ENCODE measurements around the gene CAMTA1.

The CAMTA1 gene

GRCh38 chr1:7493711-7494454 is 708.6 kb downstream of the CAMTA1 start:
- no peak for DNase-seq (ENCODE audit: low spot score)

- DNase-seq (ENCODE audit: low spot score), result no peak
Observed at GRCh38 chr1:7495962-7496361, 710.7 kb downstream of the CAMTA1 start.

GRCh38 chr1:7497107-7497637 is 711.9 kb downstream of the CAMTA1 start:
- no peak for DNase-seq (ENCODE audit: low spot score)

- no peak for DNase-seq (ENCODE audit: low spot score)
Observed at GRCh38 chr1:7500381-7501083, 715.3 kb downstream of the CAMTA1 start.

GRCh38 chr1:7501084-7501491 is 715.8 kb downstream of the CAMTA1 start:
- no peak for DNase-seq (ENCODE audit: low spot score)

GRCh38 chr1:7501723-7502603 is 716.7 kb downstream of the CAMTA1 start:
- DNase-seq (ENCODE audit: low spot score), result no peak

- DNase-seq (ENCODE audit: low spot score), result no peak
Observed at GRCh38 chr1:7503691-7504437, 718.6 kb downstream of the CAMTA1 start.

- no peak for DNase-seq (ENCODE audit: low spot score)
Observed at GRCh38 chr1:7504438-7504720, 719.1 kb downstream of the CAMTA1 start.

GRCh38 chr1:7505094-7505770 is 720.0 kb downstream of the CAMTA1 start:
- no peak for DNase-seq (ENCODE audit: low spot score)

- DNase-seq (ENCODE audit: low spot score), result no peak
Observed at GRCh38 chr1:7505771-7506453, 720.7 kb downstream of the CAMTA1 start.

GRCh38 chr1:7506454-7507284 is 721.4 kb downstream of the CAMTA1 start:
- DNase-seq (ENCODE audit: low spot score), result no peak

- DNase-seq (ENCODE audit: low spot score), result no peak
Observed at GRCh38 chr1:7507285-7508019, 722.2 kb downstream of the CAMTA1 start.

- no peak for DNase-seq (ENCODE audit: low spot score)
Observed at GRCh38 chr1:7508052-7508933, 723.0 kb downstream of the CAMTA1 start.

- DNase-seq (ENCODE audit: low spot score), result no peak
Observed at GRCh38 chr1:7508934-7509519, 723.8 kb downstream of the CAMTA1 start.

GRCh38 chr1:7509598-7509997 is 724.3 kb downstream of the CAMTA1 start:
- DNase-seq (ENCODE audit: low spot score), result no peak

GRCh38 chr1:7510389-7510931 is 725.2 kb downstream of the CAMTA1 start:
- DNase-seq (ENCODE audit: low spot score), result no peak

- no peak for DNase-seq (ENCODE audit: low spot score)
Observed at GRCh38 chr1:7511381-7511780, 726.1 kb downstream of the CAMTA1 start.

Data from left forelimb (tissue), 1 donor.